ENCODE results near the gene ADAM15. TPM values are rescaled to one million over a fixed set of nuclear protein-coding genes. Genes with fewer than 3 reads are reported as not detected.

The ADAM15 gene
- total RNA-seq, 1 experiment from 2014 or later: 36.3 TPM

DNA sequence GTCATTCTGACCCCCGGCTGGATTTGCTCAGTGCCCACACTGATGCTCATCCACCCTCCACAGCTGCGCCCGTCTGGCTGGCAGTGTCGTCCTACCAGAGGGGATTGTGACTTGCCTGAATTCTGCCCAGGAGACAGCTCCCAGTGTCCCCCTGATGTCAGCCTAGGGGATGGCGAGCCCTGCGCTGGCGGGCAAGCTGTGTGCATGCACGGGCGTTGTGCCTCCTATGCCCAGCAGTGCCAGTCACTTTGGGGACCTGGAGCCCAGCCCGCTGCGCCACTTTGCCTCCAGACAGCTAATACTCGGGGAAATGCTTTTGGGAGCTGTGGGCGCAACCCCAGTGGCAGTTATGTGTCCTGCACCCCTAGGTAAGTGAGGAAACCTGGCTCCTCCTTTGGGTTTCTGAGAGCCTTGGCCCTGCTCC, 6.7 kb downstream of the ADAM15 start:
- ChIA-PET CTCF (interaction anchor here (1.6 kb wide), 1 partner anchor 27 kb away, joined by 5 read pairs; no protein-coding TSS in a partner anchor), POLR2A (ENCODE audit: low non-redundant PET) (no interaction called here)
- H3K9me3 ChIP-seq (ENCODE audit: low read depth, low read length, poor library complexity, severe bottlenecking): no peaks in the 10 kb centered on the region
- H3K27me3 ChIP-seq (replicated peaks; ENCODE audit: insufficient read depth, low read depth, low read length, poor library complexity): no peaks in the 10 kb centered on the region
- H3K27ac ChIP-seq (ENCODE audit: low read depth, low read length, poor library complexity, severe bottlenecking): no peak overlapping the region
- H3K4me1 ChIP-seq (ENCODE audit: insufficient read depth, low read length, poor library complexity, severe bottlenecking): peaks cover 17% of the 10 kb centered on the region
- no peak overlapping the region for H3K4me3 ChIP-seq (ENCODE audit: low read depth, low read length, poor library complexity, severe bottlenecking)
- DNase-seq (ENCODE audit: low spot score): no peak
- TF ChIP-seq EZH2 (IDR thresholded peaks at IDR 0.05; ENCODE audit: borderline replicate concordance, low read depth, low read length, poor library complexity, severe bottlenecking): no peak
- TF ChIP-seq, protein P1, sequence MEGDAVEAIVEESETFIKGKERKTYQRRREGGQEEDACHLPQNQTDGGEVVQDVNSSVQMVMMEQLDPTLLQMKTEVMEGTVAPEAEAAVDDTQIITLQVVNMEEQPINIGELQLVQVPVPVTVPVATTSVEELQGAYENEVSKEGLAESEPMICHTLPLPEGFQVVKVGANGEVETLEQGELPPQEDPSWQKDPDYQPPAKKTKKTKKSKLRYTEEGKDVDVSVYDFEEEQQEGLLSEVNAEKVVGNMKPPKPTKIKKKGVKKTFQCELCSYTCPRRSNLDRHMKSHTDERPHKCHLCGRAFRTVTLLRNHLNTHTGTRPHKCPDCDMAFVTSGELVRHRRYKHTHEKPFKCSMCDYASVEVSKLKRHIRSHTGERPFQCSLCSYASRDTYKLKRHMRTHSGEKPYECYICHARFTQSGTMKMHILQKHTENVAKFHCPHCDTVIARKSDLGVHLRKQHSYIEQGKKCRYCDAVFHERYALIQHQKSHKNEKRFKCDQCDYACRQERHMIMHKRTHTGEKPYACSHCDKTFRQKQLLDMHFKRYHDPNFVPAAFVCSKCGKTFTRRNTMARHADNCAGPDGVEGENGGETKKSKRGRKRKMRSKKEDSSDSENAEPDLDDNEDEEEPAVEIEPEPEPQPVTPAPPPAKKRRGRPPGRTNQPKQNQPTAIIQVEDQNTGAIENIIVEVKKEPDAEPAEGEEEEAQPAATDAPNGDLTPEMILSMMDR (conservative IDR thresholded peaks at IDR 0.05; ENCODE audit: low read depth, low read length): 0 out of 2 replicates have a peak, but pooled peaks have one; percentile 14
- intact Hi-C loops (cut with micrococcal nuclease; ENCODE audit: unreplicated experiment): no loop called here
- no TSS peak for BruUV-seq (replicated peaks)
- no peaks in the 10 kb centered on the region for H3K36me3 ChIP-seq (ENCODE audit: insufficient read depth, low read length, poor library complexity, severe bottlenecking)

DNA sequence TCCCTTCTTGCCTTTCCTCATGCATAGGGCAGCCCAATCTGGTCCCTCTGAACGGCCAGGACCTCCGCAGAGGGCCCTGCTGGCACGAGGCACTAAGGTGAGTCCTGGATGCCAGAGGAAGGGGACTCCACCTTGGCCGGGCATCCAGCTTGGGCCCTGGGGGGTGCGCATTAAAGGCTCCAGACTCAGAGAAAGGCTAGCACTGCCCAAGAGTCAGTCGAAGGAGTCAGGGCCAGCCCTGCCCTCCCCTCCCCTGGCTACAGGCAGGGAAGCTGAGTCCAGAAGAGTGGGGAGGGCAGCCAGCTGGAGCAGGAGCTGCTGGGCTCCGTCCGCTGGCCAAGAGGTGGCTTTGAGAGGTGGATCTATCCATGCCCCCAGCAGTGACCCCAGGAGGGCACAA, 9.6 kb downstream of the ADAM15 start:
- Histone ChIP-seq H3K27me3 (replicated peaks; ENCODE audit: insufficient read depth, low read depth, low read length, poor library complexity) (no peaks in the 10 kb centered on the region), H3K4me1 (ENCODE audit: insufficient read depth, low read length, poor library complexity, severe bottlenecking) (peaks cover 31% of the 10 kb centered on the region), H3K27ac (ENCODE audit: low read depth, low read length, poor library complexity, severe bottlenecking) (no peak overlapping the region), H3K9me3 (ENCODE audit: low read depth, low read length, poor library complexity, severe bottlenecking) (no peaks in the 10 kb centered on the region), H3K36me3 (ENCODE audit: insufficient read depth, low read length, poor library complexity, severe bottlenecking) (no peaks in the 10 kb centered on the region), H3K4me3 (ENCODE audit: low read depth, low read length, poor library complexity, severe bottlenecking) (no peak overlapping the region)
- TF ChIP-seq, protein P1 (conservative IDR thresholded peaks at IDR 0.05; ENCODE audit: low read depth, low read length): no peak
- TF ChIP-seq EZH2 (IDR thresholded peaks at IDR 0.05; ENCODE audit: borderline replicate concordance, low read depth, low read length, poor library complexity, severe bottlenecking): no peak
- intact Hi-C loops (cut with micrococcal nuclease; ENCODE audit: unreplicated experiment): loop anchor here (5.0 kb wide), 3 partner anchors 98 to 578 kb away; partner anchors contain the start of genes PYGO2 and UBE2Q1
- CTCF ChIA-PET: interaction anchor here (0.6 to 3.8 kb wide), 2 partner anchors 20 to 24 kb away, joined by 4 to 35 read pairs; no protein-coding TSS in a partner anchor
- DNase-seq (ENCODE audit: low spot score): no peak
- POLR2A ChIA-PET (ENCODE audit: low non-redundant PET): no interaction called here
- BruUV-seq (replicated peaks): no TSS peak

DNA sequence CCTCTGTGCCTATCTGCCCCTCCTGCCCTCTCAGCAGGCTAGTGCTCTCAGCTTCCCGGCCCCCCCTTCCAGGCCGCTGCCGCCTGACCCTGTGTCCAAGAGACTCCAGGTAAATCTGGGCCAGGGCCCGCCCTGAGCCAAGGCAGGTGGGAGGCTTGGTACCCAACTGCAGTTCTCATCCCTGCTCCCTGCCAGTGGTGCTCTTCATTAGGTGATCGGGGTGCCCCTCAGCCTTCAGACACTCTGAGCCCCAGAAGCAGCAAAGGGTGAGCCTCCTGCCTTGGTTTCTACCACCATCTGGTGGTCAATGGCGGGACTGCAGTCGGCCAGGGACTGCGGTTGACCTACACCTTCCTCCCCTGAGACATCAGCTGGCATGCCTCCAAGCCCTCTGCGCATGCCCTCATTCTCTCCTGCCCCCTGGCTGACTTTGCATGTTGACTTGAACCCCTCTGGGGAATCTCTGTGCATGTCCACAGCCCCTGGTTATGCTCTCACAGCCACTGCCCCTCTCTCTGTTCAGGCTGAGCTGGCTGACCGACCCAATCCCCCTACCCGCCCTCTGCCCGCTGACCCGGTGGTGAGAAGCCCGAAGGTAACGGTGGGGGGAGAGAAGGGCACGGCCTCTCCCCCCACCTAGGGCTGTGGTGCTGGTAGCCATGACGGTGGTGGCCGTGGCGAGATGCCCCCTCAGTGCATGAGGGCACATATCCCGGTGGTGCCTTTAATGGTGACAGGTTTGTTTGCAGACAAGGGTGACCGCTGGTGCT, 10.4 kb downstream of the ADAM15 start:
- intact Hi-C loops (cut with micrococcal nuclease; ENCODE audit: unreplicated experiment): loop anchor here (5.0 kb wide), 3 partner anchors 99 to 579 kb away; partner anchors contain the start of genes PYGO2 and UBE2Q1
- no TSS peak for BruUV-seq (replicated peaks)
- peak overlapping the region; percentile 81 for H3K4me3 ChIP-seq (ENCODE audit: low read depth, low read length, poor library complexity, severe bottlenecking)
- no peak for TF ChIP-seq EZH2 (IDR thresholded peaks at IDR 0.05; ENCODE audit: borderline replicate concordance, low read depth, low read length, poor library complexity, severe bottlenecking)
- TF ChIP-seq, protein P1 (conservative IDR thresholded peaks at IDR 0.05; ENCODE audit: low read depth, low read length): peak; percentile 98
- no peak overlapping the region for H3K27ac ChIP-seq (ENCODE audit: low read depth, low read length, poor library complexity, severe bottlenecking)
- no peaks in the 10 kb centered on the region for H3K36me3 ChIP-seq (ENCODE audit: insufficient read depth, low read length, poor library complexity, severe bottlenecking)
- H3K27me3 ChIP-seq (replicated peaks; ENCODE audit: insufficient read depth, low read depth, low read length, poor library complexity): no peaks in the 10 kb centered on the region
- H3K9me3 ChIP-seq (ENCODE audit: low read depth, low read length, poor library complexity, severe bottlenecking): no peaks in the 10 kb centered on the region
- H3K4me1 ChIP-seq (ENCODE audit: insufficient read depth, low read length, poor library complexity, severe bottlenecking): peaks cover 31% of the 10 kb centered on the region
- POLR2A ChIA-PET (ENCODE audit: low non-redundant PET): no interaction called here
- peak; percentile 94 for DNase-seq (ENCODE audit: low spot score)
- CTCF ChIA-PET: interaction anchor here (0.6 to 3.8 kb wide), 10 partner anchors 9 to 502 kb away, joined by 3 to 35 read pairs (median 4); partner anchors contain the start of genes ADAM15 and PBXIP1
